ENCODE results near the gene HP.

DNA sequence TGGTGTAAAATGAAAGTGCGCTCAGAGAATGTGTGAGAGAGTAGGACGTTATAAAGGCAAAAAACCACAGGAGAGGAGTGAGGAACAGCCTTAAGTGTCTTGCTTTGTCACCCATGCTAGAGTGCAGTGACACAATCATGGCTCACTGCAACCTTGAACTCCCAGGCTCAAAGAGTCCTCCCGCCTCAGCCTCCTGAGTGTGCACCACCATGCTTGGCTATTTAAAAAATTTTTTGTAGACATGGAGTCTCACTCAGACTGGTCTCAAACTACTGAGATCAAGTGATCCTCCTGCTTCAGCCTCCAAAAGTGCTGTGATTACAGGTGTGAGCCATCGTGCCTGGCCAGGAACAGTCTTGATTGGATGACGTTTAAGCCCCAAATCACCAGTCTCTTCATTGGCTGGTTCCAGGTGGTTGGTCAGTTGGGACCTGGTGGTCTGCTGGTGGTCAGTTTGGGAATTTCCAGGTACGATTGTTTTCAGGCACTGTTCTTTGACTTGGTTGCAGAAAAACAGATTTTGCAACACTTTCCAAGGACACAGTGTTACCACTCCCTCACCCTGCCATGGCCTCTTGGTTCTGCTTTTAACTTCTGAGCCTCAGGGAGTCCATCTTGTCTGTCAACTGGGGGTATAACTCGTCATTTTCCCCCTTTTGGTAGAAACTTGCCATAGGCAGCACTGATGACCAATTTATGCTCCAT lies 24.6 kb upstream of the HP start:
- TF ChIP-seq, protein P1, sequence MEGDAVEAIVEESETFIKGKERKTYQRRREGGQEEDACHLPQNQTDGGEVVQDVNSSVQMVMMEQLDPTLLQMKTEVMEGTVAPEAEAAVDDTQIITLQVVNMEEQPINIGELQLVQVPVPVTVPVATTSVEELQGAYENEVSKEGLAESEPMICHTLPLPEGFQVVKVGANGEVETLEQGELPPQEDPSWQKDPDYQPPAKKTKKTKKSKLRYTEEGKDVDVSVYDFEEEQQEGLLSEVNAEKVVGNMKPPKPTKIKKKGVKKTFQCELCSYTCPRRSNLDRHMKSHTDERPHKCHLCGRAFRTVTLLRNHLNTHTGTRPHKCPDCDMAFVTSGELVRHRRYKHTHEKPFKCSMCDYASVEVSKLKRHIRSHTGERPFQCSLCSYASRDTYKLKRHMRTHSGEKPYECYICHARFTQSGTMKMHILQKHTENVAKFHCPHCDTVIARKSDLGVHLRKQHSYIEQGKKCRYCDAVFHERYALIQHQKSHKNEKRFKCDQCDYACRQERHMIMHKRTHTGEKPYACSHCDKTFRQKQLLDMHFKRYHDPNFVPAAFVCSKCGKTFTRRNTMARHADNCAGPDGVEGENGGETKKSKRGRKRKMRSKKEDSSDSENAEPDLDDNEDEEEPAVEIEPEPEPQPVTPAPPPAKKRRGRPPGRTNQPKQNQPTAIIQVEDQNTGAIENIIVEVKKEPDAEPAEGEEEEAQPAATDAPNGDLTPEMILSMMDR (conservative IDR thresholded peaks at IDR 0.05; ENCODE audit: low read length), result no peak
- no peak for TF ChIP-seq EZH2phosphoT487 (IDR thresholded peaks at IDR 0.05; ENCODE audit: borderline replicate concordance)

All from Loucy (cell line).